IMR-90 (cell line): ENCODE data around the gene PCED1A. TPM values are rescaled to one million over a fixed set of nuclear protein-coding genes. Genes with fewer than 3 reads are reported as not detected.

Source experiments
- ATAC-seq: fragments of 200-7000 bp; cut with Tn5 transposase; 2 replicates; pipeline ENCODE4 v1.9.1; 2020; ENCODE audit warnings: low read depth, mild to moderate bottlenecking, moderate library complexity
- BruUV-seq: library from RNA; stranded (reverse); fragments of 400-500 nt; replicated peaks from 2 replicates; lab custom pipeline; 2021; lab: Mats Ljungman, UMichigan
- CTCF ChIA-PET: fragments of 300-600 bp; formaldehyde crosslinking; extraction: SDS; loops from one replicate; lab custom pipeline; 2021; ENCODE audit warnings: antibody characterized with exemption; lab: Yijun Ruan, JAX
- POLR2A ChIA-PET: fragments of 300-600 bp; sonication (Branson Sonifier 250); formaldehyde crosslinking; loops from one replicate; lab custom pipeline; 2022; ENCODE audit warnings: antibody characterized with exemption; ENCODE audit not compliant: unreplicated experiment; lab: Charles Lee
- DNase-seq: peaks from one replicate; pipeline ENCODE4 v3.0.0; 2013
- H2AFZ ChIP-seq: replicated peaks from 2 replicates; pipeline ENCODE3; 2013; ENCODE audit warnings: low read length, mild to moderate bottlenecking; ENCODE audit not compliant: poor library complexity
- H2AK5ac ChIP-seq: 2 replicates; pipeline ENCODE4 v1.6.1; 2013; ENCODE audit warnings: low read depth, low read length, inconsistent platforms
- H2AK9ac ChIP-seq: replicated peaks from 2 replicates; pipeline ENCODE3; 2013; ENCODE audit warnings: mild to moderate bottlenecking, low read depth, low read length, moderate library complexity; ENCODE audit not compliant: poor library complexity
- H2BK120ac ChIP-seq: 2 replicates; pipeline ENCODE4 v1.6.1; 2013; ENCODE audit warnings: low read depth, low read length, inconsistent platforms
- H2BK15ac ChIP-seq: 3 replicates; pipeline ENCODE4 v1.6.1; 2013; ENCODE audit warnings: low read depth, low read length, inconsistent platforms
- H2BK20ac ChIP-seq: 2 replicates; pipeline ENCODE4 v1.6.1; 2013; ENCODE audit warnings: low read depth, mild to moderate bottlenecking, inconsistent platforms, low read length, moderate library complexity
- H2BK5ac ChIP-seq: 2 replicates; pipeline ENCODE4 v1.6.1; 2013; ENCODE audit warnings: mild to moderate bottlenecking, low read depth, low read length, inconsistent platforms; ENCODE audit not compliant: poor library complexity, severe bottlenecking
- H3K14ac ChIP-seq: replicated peaks from 2 replicates; pipeline ENCODE4 v1.6.1; 2013; ENCODE audit warnings: low read depth, low read length, inconsistent platforms
- H3K18ac ChIP-seq: 2 replicates; pipeline ENCODE4 v1.6.1; 2013; ENCODE audit warnings: low read depth, low read length, control low read depth
- H3K23ac ChIP-seq: 2 replicates; pipeline ENCODE4 v1.6.1; 2013; ENCODE audit warnings: low read depth, low read length, inconsistent platforms
- H3K27ac ChIP-seq: 2 replicates; pipeline ENCODE4 v1.5.1; 2013; ENCODE audit warnings: mild to moderate bottlenecking, control low read depth, low read length; ENCODE audit not compliant: insufficient read depth
- H3K27me3 ChIP-seq: 2 replicates; pipeline ENCODE4 v1.6.1; 2013; ENCODE audit warnings: low read length; ENCODE audit not compliant: control insufficient read depth, insufficient read depth
- H3K36me3 ChIP-seq: 2 replicates; pipeline ENCODE4 v1.6.1; 2013; ENCODE audit warnings: low read length, mixed read lengths; ENCODE audit not compliant: control insufficient read depth, insufficient read depth
- H3K4ac ChIP-seq: 2 replicates; pipeline ENCODE4 v1.6.1; 2013; ENCODE audit warnings: low read depth, low read length, inconsistent platforms
- H3K4me1 ChIP-seq: 2 replicates; pipeline ENCODE4 v1.6.1; 2013; ENCODE audit warnings: low read length, mixed read lengths; ENCODE audit not compliant: control insufficient read depth, insufficient read depth
- H3K4me2 ChIP-seq: 2 replicates; pipeline ENCODE4 v1.6.1; 2013; ENCODE audit warnings: low read depth, mild to moderate bottlenecking, control low read depth, low read length, moderate library complexity
- H3K4me3 ChIP-seq: 2 replicates; pipeline ENCODE4 v1.5.1; 2013; ENCODE audit warnings: low read depth, mild to moderate bottlenecking, control low read depth, low read length, moderate library complexity; ENCODE audit not compliant: insufficient read depth
- H3K56ac ChIP-seq: 2 replicates; pipeline ENCODE4 v1.6.1; 2013; ENCODE audit warnings: low read length, inconsistent platforms; ENCODE audit not compliant: insufficient read depth; ENCODE audit errors: extremely low read depth
- H3K79me1 ChIP-seq, 2 experiments: 2 replicates each; pipeline ENCODE4 v1.6.1; 2013; ENCODE audit warnings: low read length in 2 of 2, inconsistent platforms in 1 of 2, low read depth in 1 of 2
- H3K9ac ChIP-seq: 2 replicates; pipeline ENCODE4 v1.6.1; 2013; ENCODE audit warnings: low read depth, low read length, control low read depth
- H3K9me1 ChIP-seq: 2 replicates; pipeline ENCODE4 v1.6.1; 2013; ENCODE audit warnings: low read length, inconsistent platforms; ENCODE audit not compliant: insufficient read depth
- H3K9me3 ChIP-seq: 2 replicates; pipeline ENCODE4 v1.6.1; 2013; ENCODE audit warnings: low read length; ENCODE audit not compliant: control insufficient read depth, insufficient read depth
- H4K20me1 ChIP-seq: 2 replicates; pipeline ENCODE4 v1.6.1; 2013; ENCODE audit warnings: low read length, inconsistent platforms; ENCODE audit not compliant: insufficient read depth
- H4K5ac ChIP-seq: 2 replicates; pipeline ENCODE4 v1.6.1; 2013; ENCODE audit warnings: mild to moderate bottlenecking, low read depth, low read length, control low read depth
- H4K8ac ChIP-seq, 2 experiments: 2 replicates each; pipeline ENCODE4 v1.6.1; 2013; ENCODE audit warnings: low read depth in 2 of 2, low read length in 2 of 2, control low read depth in 1 of 2, inconsistent platforms in 1 of 2
- H4K91ac ChIP-seq: 2 replicates; pipeline ENCODE4 v1.6.1; 2013; ENCODE audit warnings: low read depth, low read length, inconsistent platforms; ENCODE audit not compliant: insufficient read depth
- BHLHE40 ChIP-seq: fragments of 150-350 bp; IDR thresholded peaks from 2 replicates; pipeline ENCODE4 v1.6.1; 2016; ENCODE audit warnings: mild to moderate bottlenecking, low read depth, low read length
- FOS ChIP-seq: fragments of 150-350 bp; IDR thresholded peaks from 2 replicates; pipeline ENCODE4 v1.6.1; 2016; ENCODE audit warnings: low read depth, low read length
- MAFK ChIP-seq: IDR thresholded peaks from 2 replicates; pipeline ENCODE4 v1.6.1; 2012; ENCODE audit warnings: low read depth, low read length, improper control_type of control experiment
- MAZ ChIP-seq: IDR thresholded peaks from 2 replicates; pipeline ENCODE4 v1.6.1; 2012; ENCODE audit warnings: low read depth, mild to moderate bottlenecking, low read length, improper control_type of control experiment, moderate library complexity, borderline replicate concordance
- MXI1 ChIP-seq: IDR thresholded peaks from 2 replicates; pipeline ENCODE4 v1.6.1; 2012; ENCODE audit warnings: low read depth, mild to moderate bottlenecking, low read length, moderate library complexity, borderline replicate concordance
- RAD21 ChIP-seq: IDR thresholded peaks from 2 replicates; pipeline ENCODE4 v1.6.1; 2012; ENCODE audit warnings: low read length, improper control_type of control experiment
- SMC3 ChIP-seq: fragments of 150-350 bp; IDR thresholded peaks from 2 replicates; pipeline ENCODE4 v1.6.1; 2016; ENCODE audit warnings: low read depth, mild to moderate bottlenecking, antibody characterized with exemption, low read length, moderate library complexity
- USF2 ChIP-seq: fragments of 150-350 bp; IDR thresholded peaks from 2 replicates; pipeline ENCODE4 v1.6.1; 2017; ENCODE audit warnings: mild to moderate bottlenecking, antibody characterized with exemption, low read length, low read depth
- WGBS, 2 experiments: methylation state at CpG; one replicate each; pipeline versions ENCODE4 v1.1.5 to v1.1.7; 2013; ENCODE audit warnings: missing lambda C conversion rate in 2 of 2; ENCODE audit not compliant: insufficient read length in 1 of 2; ENCODE audit errors: extremely low coverage in 2 of 2; 5-methylcytosine and 5-hydroxymethylcytosine counted together
- dilution Hi-C: fragments of 300-500 bp; cut with HindIII; formaldehyde crosslinking; loops from one replicate; pipeline ENCODE4 v1.14.3; 2018; ENCODE audit warnings: low sequenced_read_pairs; ENCODE audit not compliant: unreplicated experiment
- in situ Hi-C: fragments of 300-500 bp; cut with MboI; formaldehyde crosslinking; loops from 3 replicates; pipeline ENCODE4 v1.14.3; 2019; ENCODE audit warnings: low sequenced_read_pairs, inconsistent platforms, mixed read lengths
- intact Hi-C: fragments of 100-400 bp; cut with micrococcal nuclease; formaldehyde crosslinking; loops from 2 replicates; pipeline ENCODE4 v1.10.0; 2022
- polyA plus RNA-seq, 3 experiments: library from polyadenylated mRNA; depleted of rRNA; stranded (reverse); fragments of >200 nt; gene quantifications; 2 replicates each; pipeline ENCODE4 v1.2.3, GENCODE V29; 2012; ENCODE audit warnings: low replicate concordance in 1 of 3
- total RNA-seq: library from RNA; depleted of rRNA; stranded (reverse); fragments of >200 nt; gene quantifications from 2 replicates; pipeline ENCODE4 v1.2.3, GENCODE V29; 2012

The PCED1A gene
- total and polyA plus RNA-seq, 2 of the 4 experiments (the other 2 are of a cell fraction), result 9.7 to 33.4 TPM

GRCh38 chr20:2814587-2815051 is 25.8 kb downstream of the PCED1A start, which contains the start of gene C20orf141:
Gene C20orf141 (plus strand): TSS chr20:2814987. CDS start chr20:2815185, 198 bp downstream.
- Histone ChIP-seq H3K79me1 (0 out of 4 replicates have a peak, but pooled peaks cover 0 to 5% of the 10 kb centered on the region in 2 experiments), H3K23ac (0 out of 2 replicates have a peak within 1 kb of the TSS, but pooled peaks have one; percentile 40), H2BK120ac (peak within 1 kb of the TSS; percentile 92), H3K4me3 (no peak within 1 kb of the TSS), H3K4me2 (peak within 1 kb of the TSS; percentile 23), H4K8ac (peak within 1 kb of the TSS; percentile 36 to 76), H2AK9ac (peak within 1 kb of the TSS; percentile 42), H4K5ac (peak within 1 kb of the TSS; percentile 56), H3K36me3 (no peaks in the 10 kb centered on the region), H3K4me1 (peaks cover 27% of the 10 kb centered on the region), H4K20me1 (no peaks in the 10 kb centered on the region), H2AK5ac (peak within 1 kb of the TSS; percentile 98), H2AFZ (peak within 1 kb of the TSS; percentile 86), H3K56ac (peak within 1 kb of the TSS; percentile 27; the same call in 1 of the 2 replicates), H3K27me3 (no peaks in the 10 kb centered on the region), H3K9me3 (peaks cover 2% of the 10 kb centered on the region; the same call in 1 of the 2 replicates), H3K27ac (peak within 1 kb of the TSS; percentile 56), H3K9ac (no peak within 1 kb of the TSS), H2BK5ac (peak within 1 kb of the TSS; percentile 62), H3K14ac (peak within 1 kb of the TSS; percentile 29), H3K18ac (peak within 1 kb of the TSS; percentile 56), H3K9me1 (peaks cover 26% of the 10 kb centered on the region), H4K91ac (peak within 1 kb of the TSS; percentile 69), H2BK15ac (peak within 1 kb of the TSS; percentile 77), H2BK20ac (peak within 1 kb of the TSS; percentile 91), H3K4ac (peak within 1 kb of the TSS; percentile 85)
- POLR2A ChIA-PET, result no interaction called here
- peak; percentile 45; the same call in 1 of the 2 replicates for TF ChIP-seq FOS
- peak; percentile 28; the same call in 1 of the 2 replicates for TF ChIP-seq MAFK
- TF ChIP-seq RAD21, result 0 out of 2 replicates have a peak, but pooled peaks have one; percentile 6
- TF ChIP-seq MXI1, result no peak
- no peak for TF ChIP-seq SMC3
- peak; percentile 81 for TF ChIP-seq USF2
- peak; percentile 81; the same call in 1 of the 2 replicates for TF ChIP-seq MAZ
- TF ChIP-seq BHLHE40, result peak; percentile 38; the same call in 1 of the 2 replicates
- ATAC-seq (peak; percentile 96), DNase-seq (peak; percentile 99)
- no TSS peak for BruUV-seq
- in situ Hi-C loops (loop anchor here (25.0 kb wide), 1 partner anchor 702 kb away; the partner anchor contains the start of gene STK35), intact Hi-C loops (no loop called here), dilution Hi-C loops (no loop called here)
- WGBS, 2 experiments, result no CpG with 5 or more reads among the region's 5 CpGs
- CTCF ChIA-PET, result no interaction called here
